GM21381 (cell line): ENCODE results near the gene TMOD1.
"Not testable (repeated sequence)": the region's sequence is repeated elsewhere in the genome, so short reads cannot be mapped to it uniquely, and the experiment has no call there.

Experiments used
- ATAC-seq: cut with Tn5 transposase; IDR thresholded peaks from one replicate; pipeline ENCODE4 v1.9.1; 2021; ENCODE audit warnings: mild to moderate bottlenecking, moderate library complexity; ENCODE audit not compliant: unreplicated experiment

The TMOD1 gene

DNA sequence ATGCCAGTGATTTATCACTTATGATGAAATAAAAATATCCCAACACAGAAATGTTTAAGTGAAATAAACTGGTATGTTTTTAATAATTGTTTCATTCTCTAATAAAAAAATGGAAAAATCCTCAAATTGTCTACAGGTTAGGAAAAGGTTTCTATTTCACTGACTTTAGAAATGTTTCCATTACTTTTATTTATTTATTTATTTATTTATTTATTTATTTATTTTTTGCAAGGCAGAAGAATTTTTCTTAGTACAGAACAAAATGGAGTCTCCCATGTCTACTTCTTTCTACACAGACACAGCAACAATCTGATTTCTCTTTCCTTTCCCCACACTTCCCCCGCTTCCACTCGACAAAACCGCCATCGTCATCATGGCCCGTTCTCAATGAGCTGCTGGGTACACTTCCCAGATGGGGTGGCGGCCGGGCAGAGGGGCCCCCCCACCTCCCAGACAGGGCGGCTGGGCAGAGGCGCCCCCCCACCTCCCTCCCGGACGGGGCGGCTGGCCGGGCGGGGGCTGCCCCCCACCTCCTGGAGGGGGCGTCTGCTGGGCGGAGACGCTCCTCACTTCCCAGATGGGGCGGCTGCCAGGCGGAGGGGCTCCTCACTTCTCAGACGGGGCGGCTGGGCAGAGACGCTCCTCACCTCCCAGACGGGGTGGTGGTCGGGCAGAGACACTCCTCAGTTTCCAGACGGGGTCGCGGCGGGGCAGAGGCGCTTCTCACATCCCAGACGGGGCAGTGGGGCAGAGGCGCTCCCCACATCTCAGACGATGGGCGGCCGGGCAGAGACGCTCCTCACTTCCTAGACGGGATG lies 3.7 kb upstream of the TMOD1 start:
- ATAC-seq = not testable (repeated sequence)

DNA sequence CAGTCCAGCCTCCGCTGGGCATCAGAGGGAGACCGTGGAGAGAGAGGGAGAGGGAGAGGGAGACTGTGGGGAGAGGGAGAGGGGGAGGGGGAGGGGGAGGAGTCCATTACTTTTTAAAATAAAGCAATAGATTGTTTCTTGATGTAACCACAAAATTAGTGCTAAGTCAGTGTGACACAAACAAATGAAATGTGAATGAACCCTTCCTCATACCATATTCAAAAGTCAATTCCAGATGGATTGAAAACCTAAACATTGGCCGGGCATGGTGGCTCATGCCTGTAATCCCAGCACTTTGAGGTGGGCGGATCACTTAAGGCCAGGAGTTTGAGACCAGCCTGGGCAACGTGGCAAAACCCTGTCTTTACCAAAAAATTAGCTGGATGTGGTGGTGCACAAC lies 2.6 kb upstream of the TMOD1 start:
- ATAC-seq = not testable (repeated sequence)

DNA sequence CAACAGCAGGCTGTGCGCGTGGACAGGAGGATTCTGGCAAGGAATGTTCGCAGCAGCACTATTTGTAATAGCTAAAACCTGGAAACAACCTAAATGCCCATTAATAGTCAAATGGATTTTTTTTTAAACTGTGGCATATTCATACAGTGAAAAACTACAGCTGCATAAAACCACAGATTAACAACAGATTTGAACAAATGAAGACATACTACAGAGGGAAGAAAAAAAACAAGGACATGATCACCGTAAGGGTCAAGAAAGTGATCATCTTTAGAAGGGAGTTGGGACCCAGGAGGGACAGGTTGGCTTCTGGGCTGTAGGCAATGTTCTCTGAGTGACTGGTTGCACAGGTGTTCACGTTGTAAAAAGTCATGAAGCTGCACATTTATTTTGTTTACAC lies 1.2 kb upstream of the TMOD1 start:
- ATAC-seq = no peak

DNA sequence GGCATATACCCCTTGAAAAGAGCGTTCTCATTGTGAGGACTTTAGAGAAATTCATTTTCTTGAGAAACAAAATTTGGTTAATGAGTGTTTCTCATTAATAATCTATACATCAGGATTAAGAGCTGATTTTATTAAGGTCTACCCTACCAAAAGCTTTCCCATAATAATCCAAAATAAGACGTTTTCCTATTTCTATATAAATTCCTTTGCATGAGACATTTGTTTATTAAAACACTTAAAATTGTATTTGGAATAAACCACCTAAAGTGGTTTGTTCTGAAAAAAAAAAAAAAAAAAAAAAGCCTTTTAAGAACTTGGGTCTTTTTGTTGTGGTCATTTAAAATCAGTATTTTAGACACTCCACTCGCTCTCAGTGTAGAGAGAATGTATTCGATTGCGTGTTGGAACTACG lies 695 bp upstream of the TMOD1 start:
- no peak for ATAC-seq

DNA sequence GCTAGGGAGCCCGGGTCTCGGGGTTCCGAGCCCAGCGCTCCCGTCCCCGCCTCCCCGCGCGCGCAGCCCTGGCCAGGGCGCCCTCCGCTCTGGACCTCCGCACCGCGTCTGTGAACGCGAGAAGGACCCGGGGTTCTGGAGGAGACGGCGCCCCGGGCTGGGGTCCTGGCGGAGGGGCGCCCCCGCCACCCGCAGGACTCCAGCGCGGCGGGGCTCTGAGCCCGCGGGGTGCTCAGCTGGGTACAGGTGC lies 431 bp downstream of the TMOD1 start:
- ATAC-seq = peak; percentile 34

DNA sequence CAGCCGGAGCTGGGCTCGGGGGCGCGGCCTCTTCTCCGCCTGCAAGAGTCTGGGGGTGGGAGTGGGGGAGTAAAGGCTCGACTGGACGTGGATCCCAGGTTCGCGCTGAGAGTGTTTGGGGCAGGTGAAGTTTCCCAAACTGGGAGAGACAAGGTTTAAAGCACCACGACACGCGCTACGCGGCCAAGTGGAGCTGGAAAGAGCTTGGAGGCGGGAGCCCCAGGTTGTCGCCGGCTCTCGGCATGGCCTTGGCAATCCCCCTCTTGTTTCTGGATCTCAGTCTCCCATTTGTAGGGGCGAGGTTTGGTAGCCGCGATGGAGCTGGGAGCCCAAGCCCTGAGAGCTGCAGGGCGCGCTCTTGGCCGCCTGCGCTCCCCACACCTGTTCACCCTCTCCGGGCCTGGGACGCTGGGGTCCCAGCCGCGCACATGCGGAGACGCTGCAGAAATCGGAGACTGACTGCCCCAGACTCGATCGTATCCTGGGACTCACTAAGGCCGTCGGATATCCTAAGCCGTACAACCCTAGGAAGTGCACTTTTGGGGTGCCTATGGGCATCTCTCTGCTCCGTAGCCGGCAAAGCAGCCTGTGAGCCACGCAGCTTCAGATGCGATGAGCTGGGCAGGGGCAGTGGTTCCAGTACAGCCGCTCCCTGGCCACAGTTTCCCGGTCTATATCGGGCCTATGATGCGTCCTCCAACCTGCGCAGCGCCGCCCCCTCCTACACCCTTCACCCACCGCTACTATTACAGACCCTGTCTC lies 937 bp downstream of the TMOD1 start:
- peak; percentile 18 for ATAC-seq

DNA sequence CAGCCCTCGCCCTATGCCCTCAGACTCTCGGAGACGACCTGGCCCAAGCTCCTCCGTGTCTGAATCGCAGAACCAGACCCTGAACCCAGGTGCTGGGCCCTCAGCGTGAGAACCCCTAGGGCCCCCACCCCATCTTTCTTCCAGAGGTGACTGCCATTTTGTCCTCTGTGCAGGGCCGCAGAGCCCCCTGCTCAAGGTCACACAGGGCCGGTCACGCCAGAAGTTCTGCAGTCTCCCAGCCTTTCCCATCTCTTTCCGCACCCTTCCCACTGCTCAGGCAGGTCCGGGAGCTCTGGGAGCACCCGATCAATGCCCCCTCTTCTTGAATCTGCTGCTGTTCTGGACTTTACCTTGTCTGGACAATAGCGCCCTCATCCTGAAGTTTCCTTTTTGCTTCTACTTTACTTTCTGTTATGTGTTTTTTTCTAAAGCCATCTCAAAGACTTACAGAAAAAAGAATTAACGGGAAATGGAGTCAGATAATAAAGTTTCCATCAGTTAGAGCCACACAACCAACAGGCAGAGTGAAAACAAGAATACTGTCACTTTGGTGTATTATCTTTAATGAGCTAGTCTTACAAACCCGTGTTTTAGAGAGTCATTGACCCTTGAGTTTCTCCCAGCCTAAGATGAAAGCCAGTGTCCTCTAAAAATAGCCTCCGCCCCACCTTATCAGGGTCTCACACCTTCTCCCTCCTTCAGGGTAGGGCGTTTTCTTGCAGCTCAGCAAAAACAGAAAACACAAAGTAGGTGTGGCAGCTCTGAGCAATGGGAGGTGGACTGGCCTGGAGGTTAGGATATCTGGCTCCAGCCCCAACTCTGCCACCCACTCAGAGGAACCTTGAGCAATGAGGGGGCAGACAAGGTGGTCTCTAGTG lies 1.8 kb downstream of the TMOD1 start:
- ATAC-seq = no peak

DNA sequence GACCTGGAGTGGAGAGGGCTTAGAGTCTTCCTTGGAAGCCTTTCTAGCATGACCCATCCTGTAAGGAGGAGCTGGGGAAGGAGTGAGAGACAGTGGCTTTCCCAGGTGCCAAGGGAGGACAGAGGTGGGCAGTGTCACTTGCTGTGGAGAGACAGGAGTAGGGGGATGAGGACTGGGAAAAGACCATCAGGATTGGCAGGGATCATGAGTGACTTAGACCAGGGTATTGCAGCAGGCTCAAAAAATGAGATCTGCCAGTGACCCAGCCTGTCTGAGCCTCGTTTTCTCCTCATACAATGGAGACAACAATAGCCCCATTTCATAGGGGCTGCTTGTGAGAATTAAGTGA lies 2.4 kb downstream of the TMOD1 start:
- ATAC-seq = no peak

DNA sequence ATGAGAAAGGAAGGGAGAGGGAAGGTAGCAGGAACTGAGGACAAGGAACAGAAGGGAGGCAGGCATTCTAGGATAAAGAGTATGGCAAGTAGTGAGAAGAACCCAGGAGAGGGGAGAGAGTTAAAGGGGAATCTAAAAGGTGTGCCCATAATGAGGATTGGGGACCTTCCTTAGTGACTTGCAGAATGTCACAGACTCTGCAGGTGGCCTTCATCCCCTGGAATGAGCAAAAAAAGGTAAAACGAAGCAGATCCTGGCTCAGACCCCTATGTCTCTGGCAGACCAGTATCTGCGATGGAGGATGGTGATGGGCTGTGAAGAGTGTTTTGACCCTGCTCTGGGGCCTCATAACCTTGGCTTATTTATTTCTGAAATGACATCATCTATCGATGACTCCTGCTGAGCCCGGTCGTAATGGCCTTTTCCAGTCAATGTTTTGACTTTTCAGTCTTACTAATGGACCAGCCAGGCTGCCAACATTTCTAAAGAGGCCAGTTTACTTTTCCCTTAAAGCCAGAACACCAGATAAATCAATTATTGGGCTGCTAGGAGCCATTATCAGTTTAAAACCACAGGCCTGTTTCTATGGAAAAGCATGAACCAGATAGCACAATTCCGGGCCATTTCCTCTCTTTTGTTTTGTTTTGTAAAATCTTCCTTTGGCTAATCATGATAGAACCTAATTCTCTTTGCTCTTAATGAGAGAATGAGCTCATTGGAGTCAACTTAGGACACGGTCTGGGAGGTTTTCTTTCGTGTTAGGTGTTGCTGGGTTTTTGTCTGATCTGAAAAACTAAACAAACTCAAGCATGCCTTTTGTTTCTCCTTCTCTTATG lies 3.1 kb downstream of the TMOD1 start:
- no peak for ATAC-seq

DNA sequence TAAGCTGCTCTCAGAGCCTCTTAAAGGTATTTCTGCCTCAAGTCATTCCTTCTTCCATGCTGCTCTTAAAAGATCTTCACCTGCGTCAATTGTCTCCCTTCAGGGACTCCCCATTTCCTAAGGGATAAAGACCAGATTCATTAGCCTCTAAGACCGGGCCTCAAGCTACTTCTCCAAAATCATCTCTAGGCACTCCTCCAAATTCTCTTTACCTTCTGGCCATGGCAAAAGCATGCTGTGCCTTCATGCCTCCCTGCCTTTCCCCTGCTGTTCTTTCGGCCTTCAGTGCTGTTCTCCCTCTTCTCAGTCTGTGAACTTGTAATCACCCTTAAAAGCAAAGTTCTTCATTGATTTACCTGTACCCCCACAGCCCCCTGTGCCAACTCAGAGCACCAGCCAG lies 4.4 kb downstream of the TMOD1 start:
- no peak for ATAC-seq

DNA sequence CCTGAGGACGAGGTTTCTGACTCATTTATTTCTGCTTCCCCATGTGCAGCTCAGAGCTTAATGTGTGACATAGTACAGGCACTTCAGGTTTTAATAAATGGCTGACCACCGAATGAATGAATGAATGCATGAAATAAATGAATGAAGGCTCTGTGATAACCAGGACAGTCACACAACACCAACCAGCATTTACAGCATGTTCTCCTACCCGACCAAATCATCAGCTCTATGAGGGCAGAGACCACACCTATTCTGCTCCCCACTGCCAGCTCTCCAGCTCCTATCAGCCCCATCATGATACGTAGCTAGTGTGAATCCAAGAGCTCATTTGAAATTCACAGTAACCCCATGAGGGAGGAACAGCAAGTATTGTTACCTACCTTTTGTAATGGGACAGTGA lies 4.8 kb downstream of the TMOD1 start:
- no peak for ATAC-seq

DNA sequence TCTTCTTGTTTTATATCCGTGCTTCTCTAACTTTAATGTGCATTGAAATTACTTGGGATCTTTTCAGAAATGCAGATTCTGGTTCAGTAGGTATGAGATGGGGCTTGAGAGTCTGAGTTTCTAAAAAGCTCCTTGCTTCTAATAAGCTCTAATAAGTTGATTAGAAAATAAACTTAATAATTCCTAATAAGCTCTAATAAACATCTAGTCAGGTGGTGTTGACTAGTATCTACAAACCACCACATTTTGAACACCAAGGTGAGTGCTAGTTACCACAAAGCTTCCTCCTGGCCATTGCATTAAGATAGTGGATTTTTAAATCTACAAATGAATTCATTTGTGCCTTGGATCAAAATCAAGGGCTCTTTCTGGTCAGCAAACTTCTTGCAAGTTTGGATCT lies 5.3 kb downstream of the TMOD1 start:
- no peak for ATAC-seq

DNA sequence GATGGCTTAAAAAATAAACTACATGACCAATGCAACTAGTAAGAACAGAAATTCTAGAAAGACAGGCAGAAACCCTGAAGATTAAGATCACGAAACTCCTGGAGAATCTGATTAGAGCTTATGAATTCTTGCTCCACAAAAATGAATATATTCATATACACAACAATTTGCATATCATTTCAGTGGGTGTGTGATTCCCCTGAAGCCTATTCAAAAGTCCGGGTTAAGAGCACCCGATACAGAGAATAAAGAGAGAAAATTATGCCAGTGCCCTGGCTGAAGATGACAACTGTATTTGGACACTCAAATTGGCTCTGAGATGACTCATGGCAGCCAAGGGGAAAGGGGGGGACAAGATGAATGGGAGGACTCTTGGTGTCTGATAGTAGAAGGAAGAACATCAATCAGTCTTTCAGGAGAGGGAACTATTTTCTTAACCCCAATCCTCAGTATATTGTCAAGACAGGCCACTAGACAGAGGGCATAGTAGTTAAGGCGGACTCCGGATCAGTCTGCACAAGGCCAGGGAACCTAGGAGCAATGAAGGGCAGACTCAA lies 6.0 kb downstream of the TMOD1 start:
- no peak for ATAC-seq

DNA sequence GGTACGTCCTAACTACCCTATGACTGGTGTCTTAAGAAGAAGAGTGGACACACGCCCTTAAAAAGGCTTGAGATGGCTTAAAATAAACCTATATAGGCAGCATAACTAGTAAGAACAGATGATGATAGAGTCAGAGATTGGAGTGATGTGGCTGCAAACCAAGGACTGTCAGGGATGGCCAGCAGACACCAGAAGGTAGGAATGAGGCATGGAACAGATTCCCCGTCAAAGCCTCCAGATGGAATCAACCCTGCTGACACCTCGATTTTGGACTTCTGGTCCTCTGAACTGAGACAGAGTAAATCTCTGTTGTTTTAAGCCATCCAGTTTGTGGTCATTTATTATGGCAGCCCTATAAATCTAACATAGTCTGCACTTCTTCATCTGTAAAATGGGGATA lies 7.4 kb downstream of the TMOD1 start:
- no peak for ATAC-seq

DNA sequence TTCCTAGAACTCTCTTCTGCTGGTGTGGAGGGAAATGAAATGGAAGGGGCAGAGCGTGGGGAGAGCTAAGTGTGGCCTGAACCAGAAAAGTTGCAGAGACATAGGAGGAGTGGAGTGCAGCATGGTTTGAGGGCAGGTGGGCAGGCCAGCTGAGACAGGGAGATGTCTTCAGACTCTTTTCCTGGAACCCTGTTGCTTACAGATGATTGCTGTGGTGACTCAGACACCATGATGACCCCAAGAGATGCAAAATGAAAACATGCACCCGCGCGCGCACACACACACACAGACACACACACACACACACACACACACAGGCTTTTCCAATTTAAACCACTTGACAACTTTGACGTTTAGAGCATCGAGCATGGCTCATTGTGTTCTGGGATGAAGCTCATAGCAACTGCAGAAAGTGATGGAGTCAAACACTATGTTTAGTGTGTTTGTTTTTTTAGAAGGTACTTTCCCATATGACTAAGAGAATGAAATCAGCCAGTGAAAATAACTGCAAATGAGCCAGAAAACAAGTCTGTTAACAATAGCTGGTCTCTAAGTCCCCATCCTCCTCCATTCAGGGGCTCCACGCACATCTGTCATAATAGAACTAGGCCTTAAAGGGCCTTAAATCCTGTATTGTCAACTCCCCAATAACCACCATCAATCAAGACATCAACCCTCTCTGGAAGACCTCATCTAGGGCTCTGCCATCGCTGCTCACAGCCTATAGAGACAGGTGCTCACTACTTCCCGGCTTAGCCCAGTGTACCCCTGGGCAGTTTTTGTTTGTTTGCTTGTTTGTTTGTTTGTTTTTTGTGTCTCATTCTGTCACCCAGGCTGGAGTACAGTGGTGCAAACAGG lies 9.6 kb downstream of the TMOD1 start:
- peak; percentile 57 for ATAC-seq

DNA sequence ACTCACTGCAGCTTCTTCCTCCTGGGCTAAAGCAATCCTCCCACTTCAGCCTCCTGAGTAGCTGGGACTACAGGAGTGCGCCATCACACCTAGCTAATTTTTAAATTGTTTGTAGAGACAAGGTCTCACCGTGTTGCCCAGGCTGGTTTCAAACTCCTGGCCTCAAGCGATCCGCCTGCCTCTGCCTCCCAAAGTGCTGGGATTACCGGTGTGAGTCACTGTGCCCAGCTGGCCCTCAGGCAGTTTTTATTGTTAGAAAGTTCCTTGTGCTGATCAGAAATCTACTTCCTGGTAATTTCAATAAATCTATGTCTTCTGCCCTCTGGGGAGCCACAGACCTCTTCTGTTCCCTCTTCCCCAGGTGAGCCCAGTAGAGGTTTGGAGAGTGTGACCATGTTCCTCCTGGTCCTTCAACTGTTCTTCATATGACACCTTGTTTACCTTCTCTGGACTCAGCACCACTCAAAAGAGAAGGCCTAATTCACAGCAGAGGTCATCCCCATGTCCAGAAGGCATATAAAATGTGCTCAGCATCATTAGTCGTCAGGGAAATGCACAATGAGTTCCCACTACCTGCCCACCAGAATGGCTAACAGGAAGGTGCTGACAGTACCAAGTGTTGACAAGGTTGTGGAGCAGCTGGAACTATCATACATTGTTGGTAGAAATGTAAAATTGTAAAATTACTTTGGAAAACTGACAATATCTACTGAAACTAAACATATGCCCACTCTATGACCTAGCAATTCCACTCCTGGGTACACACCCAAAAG lies 10.4 kb downstream of the TMOD1 start:
- ATAC-seq = peak; percentile 24

DNA sequence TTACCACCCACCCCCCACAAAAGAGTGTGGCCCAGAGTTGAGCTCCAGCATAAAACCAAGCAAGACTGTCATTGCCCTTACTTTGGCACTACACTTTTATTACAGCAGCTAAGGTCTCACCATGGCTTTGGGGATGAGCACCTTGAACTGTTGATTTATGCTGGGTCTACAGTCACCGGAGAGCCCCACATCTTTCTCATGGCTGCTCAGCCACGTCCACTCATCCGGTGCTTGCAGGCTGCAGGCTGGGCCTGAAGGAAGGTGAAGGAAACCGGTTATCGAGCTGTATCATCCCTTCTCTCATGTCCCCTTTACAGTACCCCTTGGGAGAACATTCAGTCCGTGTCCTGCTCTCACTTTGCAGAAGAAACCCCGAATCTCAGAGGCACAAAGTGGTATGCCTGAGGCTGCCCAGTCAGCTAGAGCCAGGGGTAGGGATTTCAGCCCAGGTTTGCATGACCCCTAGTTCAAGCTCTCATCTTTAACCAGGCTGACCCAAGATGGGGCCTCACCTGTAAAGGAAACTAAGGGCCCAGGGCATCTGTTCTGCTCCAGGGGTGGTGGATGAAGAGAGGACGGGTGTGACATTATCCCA lies 11.6 kb downstream of the TMOD1 start:
- ATAC-seq = no peak

DNA sequence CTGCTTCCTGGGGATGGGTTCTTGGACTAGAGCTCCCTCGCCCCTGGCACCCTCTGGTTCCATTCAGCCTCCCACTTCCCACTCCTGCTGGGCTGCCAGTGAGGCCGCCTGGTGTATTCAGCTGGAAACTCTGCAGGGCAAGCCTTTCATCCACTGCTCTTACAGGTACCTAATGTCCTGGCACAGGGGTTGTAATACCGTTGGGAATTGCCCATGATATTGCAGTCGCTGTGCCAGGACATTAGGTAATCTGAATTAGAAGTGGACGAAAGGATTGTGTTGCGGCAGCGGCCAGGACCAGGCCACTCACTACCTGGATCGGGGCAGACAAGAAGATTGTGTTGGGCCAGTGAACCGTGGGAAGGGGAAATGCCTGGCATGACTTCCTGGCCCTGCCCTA lies 13.1 kb downstream of the TMOD1 start:
- no peak for ATAC-seq

DNA sequence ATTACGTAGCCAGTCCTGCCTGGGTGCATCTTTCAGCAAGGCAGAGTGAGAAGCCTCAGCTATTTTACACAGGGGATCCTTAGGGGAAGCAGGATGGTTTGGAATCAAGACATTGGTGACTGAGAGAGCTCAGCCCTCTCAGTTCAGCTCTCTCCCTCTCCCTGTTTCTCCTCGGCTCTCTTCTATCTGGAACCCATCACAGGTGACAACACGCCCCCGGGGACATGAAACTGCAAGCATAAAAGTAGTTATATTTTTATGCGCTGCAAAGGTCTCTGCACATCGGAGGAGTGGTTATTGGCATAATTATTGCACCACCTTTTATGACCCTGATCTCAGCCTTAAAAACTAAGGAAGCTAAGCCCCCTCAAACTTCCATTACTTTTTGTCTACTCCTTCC lies 14.2 kb downstream of the TMOD1 start:
- no peak for ATAC-seq
